NCI-H2107 (cell line): ENCODE data around the gene GAN.

Source experiments
- DNase-seq: peaks from one replicate; lab custom pipeline; 2025; lab: John Stamatoyannopoulos, UW

GAN gene

DNA sequence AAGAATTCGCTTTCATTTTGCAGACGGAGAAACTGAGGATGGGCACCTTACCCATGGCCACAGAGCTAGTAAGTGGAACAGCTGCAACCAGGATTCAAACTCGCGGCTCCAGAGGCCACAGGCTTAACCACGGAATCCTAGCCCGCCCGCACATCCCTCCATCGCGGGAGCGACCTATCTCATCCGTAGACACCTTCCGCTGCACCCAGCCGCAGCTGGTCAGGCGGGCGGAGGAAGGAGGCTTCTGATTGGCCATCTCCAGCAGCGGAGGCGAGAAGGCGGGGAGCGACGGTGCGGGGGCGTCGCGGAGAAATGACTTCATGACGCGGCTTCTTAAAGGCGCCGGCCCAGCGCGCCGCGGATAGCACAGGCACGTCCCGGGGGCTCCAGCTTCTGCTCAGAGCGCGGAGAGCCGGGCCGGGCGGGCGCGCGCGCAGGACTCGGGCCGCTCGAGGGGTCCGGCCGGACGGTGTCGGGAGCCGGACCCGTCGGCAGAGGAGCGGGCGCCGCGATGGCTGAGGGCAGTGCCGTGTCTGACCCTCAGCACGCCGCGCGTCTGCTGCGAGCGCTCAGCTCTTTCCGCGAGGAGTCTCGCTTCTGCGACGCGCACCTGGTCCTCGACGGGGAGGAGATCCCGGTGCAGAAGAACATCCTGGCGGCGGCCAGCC is at the start of gene GAN:
Gene GAN (plus strand): TSS at position 360 of the 668 bp plus-strand sequence. CDS start 152 bp downstream, at position 512.
- DNase-seq: peak; percentile 94

GRCh38 chr16:81265052-81265451 is 49.7 kb upstream of the GAN start:
- DNase-seq: no peak

GRCh38 chr16:81265658-81266451 is 48.9 kb upstream of the GAN start:
- DNase-seq: no peak

DNA sequence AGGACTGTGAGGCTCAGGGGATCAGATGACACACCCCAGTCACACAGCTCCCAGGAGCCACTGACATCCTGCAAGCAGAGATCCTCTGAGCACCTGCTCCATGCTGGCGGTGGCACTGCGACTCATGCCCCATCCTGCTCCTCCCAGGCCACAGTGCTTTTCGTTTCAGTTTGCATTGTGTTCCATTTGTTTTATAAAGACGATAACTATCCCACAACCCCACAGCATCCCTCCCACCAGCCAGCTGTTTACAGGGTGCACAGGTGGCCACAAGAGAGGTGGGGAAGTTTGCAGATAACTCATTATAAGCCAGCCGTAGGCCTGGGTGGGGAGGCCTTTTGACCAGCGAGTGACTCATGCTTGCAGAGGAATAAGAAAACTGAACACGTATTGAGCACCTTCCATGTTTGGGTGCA is 48.1 kb upstream of the GAN start:
- peak; percentile 56 for DNase-seq

GRCh38 chr16:81268509-81268908 is 46.3 kb upstream of the GAN start:
- DNase-seq: no peak

DNA sequence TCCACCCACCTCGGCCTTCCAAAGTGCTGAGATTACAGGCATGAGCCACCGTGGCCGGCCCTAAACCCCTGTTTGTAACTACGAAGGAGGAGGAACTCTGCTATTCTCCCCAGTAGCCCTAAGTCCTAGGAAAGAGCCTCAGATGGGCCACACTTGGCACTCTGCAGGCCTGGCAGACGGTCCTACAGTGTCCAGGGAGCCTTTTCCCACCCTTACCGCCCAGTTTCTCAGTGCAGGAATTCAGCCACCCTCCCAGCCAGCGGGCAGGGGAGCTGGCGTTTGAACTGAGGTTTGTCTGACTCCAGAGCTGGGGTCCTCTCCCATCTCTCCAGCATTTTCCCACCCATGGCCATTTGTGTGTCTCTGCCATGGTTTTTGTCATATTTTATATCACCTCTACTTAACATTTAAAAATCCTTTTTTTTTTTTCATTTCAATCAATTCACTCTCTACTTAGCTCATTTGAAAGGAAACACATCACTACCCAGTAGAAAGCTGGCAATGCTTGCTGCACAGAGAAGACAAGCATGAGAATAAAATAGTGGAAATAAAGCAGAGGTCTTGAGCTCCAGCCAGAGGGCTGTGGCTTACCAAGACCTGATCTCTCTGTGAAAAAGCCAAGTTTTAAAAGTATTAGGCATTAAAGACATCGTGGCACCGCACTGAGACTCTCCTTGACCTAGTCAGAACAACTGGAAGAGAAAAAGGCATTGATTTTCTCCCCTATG is 41.4 kb upstream of the GAN start:
- no peak for DNase-seq

DNA sequence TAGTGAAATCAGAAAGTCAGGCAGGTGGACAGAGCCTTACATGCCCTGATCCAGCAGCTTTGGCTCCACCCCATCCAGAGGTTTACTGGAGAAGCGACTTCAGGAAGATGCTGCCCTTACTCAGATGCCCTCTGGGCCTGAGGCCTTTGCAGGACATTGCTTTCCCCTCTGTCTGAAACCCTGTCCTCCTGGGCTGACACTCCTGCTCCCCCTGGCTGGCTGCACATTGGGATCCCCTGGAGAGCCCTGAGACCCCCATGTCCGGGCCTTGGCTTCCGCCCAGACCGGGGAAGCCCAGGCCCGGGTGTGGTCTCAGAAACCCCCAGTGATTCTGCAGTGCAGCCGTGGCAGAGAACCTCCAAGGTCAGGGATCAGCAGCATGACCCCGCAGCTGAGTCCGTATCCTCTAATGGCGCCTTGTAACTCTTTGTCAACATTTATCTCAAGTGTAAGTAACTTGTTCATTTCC is 39.7 kb upstream of the GAN start:
- DNase-seq: no peak

GRCh38 chr16:81275795-81276194 is 39.0 kb upstream of the GAN start:
- no peak for DNase-seq

DNA sequence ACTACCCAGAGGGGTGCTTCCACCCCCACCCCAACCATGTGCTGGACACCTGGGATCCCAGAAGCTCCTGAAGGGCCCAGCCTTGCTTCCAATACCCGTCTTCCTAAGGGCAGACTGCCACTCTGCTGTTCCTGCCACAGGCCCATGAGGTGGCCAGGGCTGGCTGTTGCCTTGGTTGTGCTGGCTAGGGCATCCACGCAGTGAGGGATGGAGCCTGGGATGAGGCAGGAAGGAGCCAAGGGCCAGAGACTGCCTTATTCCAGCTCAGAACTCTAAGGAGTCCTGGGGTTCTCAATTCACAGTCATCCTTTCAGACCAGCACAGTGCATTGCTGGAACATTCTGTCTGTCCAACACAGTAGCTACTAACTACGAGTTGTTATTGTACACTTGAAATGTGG is 38.4 kb upstream of the GAN start:
- DNase-seq: no peak

- DNase-seq: no peak
Observed at GRCh38 chr16:81277541-81278080, 37.2 kb upstream of the GAN start.

GRCh38 chr16:81278526-81278925 is 36.2 kb upstream of the GAN start:
- no peak for DNase-seq

- DNase-seq: no peak
Observed at GRCh38 chr16:81279392-81279791, 35.4 kb upstream of the GAN start.

GRCh38 chr16:81280393-81280792 is 34.4 kb upstream of the GAN start:
- DNase-seq: no peak

GRCh38 chr16:81283044-81283443 is 31.7 kb upstream of the GAN start:
- DNase-seq: no peak

DNA sequence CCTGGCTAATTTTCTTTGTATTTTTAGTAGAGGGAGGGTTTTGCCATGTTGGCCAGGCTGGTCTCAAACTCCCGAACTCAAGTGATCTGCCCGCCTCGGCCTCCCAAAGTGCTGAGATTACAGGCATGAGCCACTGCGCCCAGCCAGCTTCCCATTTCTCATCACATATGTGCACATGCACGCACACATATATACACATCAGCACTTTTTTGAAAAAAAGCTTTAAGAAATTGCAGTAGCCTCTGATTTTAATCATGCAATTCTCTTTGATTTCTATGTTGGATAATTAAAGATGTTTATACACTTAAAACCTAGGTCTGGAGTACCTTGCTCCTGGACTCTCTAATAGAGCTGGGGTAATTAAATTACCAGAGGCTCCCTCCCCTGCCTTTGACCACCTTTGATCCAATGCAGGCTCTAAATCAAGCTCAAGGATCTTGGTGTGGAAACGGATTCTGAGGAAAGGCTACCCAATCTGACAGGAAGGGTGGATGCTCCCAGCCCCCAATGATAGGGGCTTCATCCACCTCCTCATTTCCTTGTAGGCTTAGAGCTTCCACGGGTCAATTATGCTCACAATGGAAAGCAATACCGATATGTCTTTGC is 29.7 kb upstream of the GAN start:
- DNase-seq: no peak

DNA sequence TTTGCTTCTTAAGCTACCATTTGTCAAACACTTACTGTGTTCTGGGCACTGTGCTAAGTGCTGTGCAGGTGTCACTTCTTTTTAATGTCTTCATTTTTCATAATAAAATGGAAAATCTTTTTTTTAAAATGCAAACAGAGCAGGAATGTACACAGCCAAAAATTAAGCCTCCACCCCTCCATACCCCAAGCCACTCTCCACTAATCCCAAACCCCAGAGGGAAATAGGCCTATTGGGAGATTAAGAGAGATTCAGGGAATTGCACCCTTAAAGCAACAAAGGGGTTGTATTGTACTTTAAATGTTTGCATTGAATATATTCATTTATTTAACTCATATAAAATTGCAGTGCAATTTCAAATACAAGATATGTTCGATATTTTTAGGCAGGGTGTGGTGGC is 28.6 kb upstream of the GAN start:
- DNase-seq: no peak

DNA sequence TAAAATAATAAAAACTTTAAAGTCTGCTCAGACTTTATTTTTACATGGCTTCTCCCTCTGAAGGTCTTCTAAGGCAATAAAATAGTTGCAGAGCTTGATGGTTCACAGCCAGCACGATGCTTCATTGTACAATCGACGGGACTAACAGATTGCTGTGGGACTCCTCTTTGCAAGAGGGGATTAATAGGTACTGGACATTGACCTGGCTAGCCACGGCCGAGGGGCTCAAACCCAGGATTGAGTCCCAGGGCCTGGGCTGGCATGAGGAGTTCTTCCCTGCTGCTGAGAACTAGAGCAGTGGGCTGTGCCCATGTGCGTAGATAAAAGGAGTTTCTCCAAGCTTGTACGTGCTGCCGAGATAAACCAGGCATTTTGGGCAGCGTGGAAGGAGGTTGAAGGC is 23.6 kb upstream of the GAN start:
- DNase-seq: no peak

DNA sequence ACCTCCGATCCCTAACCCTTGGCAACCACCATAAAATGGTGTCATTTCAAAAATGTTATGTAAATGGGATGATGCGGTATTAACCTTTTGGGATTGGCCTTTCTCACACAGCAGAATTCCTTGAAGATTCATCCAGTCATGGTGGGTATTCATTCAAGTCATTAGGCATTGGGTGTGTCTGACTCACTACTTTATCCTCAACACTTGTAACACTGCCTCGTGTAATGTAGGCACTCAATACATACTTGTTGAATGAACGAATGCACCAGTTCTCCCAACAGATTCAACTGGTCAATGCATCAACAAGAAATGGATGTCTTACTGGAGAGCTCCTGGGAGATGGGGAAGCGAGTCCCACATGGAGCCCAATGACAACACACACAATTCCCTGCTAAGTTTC is 21.8 kb upstream of the GAN start:
- DNase-seq: no peak

DNA sequence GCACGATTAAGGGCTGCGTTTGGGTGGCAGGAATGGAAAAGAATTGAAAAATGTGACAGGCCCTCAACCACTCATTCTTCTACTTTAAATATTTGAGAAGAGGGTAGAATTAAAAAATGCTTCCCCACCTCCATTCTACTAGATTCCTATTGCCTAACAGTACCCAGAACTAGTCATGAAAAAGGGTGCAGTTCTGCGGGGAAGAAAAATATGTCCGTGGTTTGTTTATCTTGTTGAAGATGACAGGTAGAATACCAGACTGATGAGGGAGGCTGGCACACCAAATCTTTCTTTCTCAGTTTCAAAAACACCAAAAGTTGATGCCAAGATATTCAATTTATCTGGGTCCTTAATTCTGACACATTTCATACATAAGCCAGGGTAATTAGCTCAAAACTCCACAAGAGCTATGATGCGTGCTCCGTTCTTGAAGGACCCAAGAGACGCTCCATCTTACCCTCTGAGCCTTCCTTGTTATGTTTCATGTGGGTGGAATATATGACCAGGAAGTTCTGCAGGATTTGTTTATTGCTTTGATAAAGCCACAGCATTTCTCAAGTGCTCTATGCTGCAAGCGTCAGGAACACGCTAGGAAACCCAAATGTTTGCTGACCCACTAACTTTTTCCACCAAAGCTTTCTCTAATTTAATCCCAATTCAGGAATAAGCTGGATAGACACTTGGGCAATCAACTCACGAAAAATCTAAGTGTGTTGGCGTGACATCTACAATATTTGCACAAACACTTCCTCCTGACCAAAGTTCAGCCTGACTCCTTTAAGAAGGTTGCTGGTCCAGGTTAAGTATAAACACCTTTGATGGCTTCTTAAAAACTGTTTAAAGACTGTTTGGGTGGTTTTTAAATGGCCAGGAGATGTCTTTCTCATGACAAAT is 20.6 kb upstream of the GAN start:
- DNase-seq: no peak

DNA sequence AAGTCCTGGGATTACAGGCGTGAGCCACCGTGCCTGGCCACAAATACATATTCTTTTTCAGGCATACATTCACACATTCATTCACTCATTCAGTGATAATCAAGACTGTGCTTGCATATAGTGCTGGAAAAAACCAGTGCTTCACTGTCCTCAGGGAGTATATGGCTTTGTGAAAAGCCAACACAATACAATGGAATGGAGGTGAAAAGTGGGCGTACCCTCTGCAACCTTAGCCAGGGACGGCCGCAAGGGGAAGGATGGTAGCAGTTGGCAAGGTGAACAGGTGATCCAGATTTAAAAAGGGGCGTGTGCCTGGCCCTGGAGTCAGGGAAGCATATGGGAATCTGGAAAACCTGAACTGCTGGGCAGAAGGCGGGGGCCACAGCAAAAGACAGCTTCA is 18.1 kb upstream of the GAN start:
- no peak for DNase-seq

DNA sequence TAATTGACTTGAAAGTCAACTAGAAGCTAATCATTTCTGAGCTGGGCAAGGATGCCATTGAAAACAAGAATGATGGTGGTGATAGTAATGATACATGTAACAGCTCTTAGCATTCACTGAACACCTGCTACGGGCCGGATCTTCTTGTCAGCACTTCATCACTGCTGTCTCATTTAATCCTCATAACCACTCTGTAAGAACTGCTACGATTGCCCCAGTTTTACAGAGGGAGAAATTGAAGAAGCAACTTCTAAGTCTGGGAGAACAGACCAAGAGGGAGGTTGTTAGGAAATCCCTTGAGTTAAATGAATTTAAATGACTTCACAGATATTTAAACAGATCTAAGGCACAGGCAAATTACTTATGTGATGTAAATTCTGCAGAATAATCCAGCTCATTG is 7.0 kb upstream of the GAN start:
- DNase-seq: no peak
